Dermis microvascular lymphatic vessel endothelial cell (primary cell): ENCODE results near the gene ARHGAP35. TPM values are rescaled to one million over a fixed set of nuclear protein-coding genes. Genes with fewer than 3 reads are reported as not detected.
"Not testable (repeated sequence)": the region's sequence is repeated elsewhere in the genome, so short reads cannot be mapped to it uniquely, and the experiment has no call there.

ENCODE experiments used
- DNase-seq, 2 donors: peaks; one replicate each; pipeline versions ENCODE4 v3.0.0 to v3.0.0-alpha.2; 2010; ENCODE audit warnings: low read depth in 2 of 2
- total RNA-seq: library from RNA; depleted of rRNA; stranded (reverse); fragments of >200 nt; gene quantifications from 2 replicates; pipeline ENCODE4 v1.2.1, GENCODE V29; 2014

The ARHGAP35 gene
- total RNA-seq, 1 donor from 2014 or later: 17.1 TPM

GRCh38 chr19:46868025-46868802, 7.4 kb downstream of the ARHGAP35 start:
- no peak for DNase-seq

- not testable (repeated sequence) for DNase-seq
These were observed 10.4 kb downstream of the ARHGAP35 start for GRCh38 chr19:46871173-46871572.

- DNase-seq: no peak
These were observed 12.2 kb downstream of the ARHGAP35 start for GRCh38 chr19:46872967-46873366.

GRCh38 chr19:46875234-46875633, 14.4 kb downstream of the ARHGAP35 start:
- no peak for DNase-seq

- DNase-seq: no peak
These were observed 14.9 kb downstream of the ARHGAP35 start for GRCh38 chr19:46875657-46876056.

- peak in 1 of 2 donors; percentile 48 for DNase-seq
These were observed 18.0 kb downstream of the ARHGAP35 start for GRCh38 chr19:46878613-46879375.

GRCh38 chr19:46880431-46880830, 19.6 kb downstream of the ARHGAP35 start:
- DNase-seq: no peak

GRCh38 chr19:46881092-46881491, 20.3 kb downstream of the ARHGAP35 start:
- no peak for DNase-seq

- DNase-seq: no peak
These were observed 21.2 kb downstream of the ARHGAP35 start for GRCh38 chr19:46882034-46882433.

GRCh38 chr19:46882751-46883150, 22.0 kb downstream of the ARHGAP35 start:
- not testable (repeated sequence) for DNase-seq

GRCh38 chr19:46885411-46885810, 24.6 kb downstream of the ARHGAP35 start:
- DNase-seq: no peak

GRCh38 chr19:46886546-46887239, 25.9 kb downstream of the ARHGAP35 start:
- no peak for DNase-seq

GRCh38 chr19:46887240-46887782, 26.5 kb downstream of the ARHGAP35 start:
- no peak for DNase-seq

- DNase-seq: no peak
These were observed 29.8 kb downstream of the ARHGAP35 start for GRCh38 chr19:46890423-46891170.

GRCh38 chr19:46892252-46893179, 31.7 kb downstream of the ARHGAP35 start:
- DNase-seq: no peak

GRCh38 chr19:46896076-46896794, 35.4 kb downstream of the ARHGAP35 start:
- no peak for DNase-seq

- DNase-seq: no peak
These were observed 37.9 kb downstream of the ARHGAP35 start for GRCh38 chr19:46898731-46899130.

- no peak for DNase-seq
These were observed 39.5 kb downstream of the ARHGAP35 start for GRCh38 chr19:46900341-46900740.

GRCh38 chr19:46901701-46902401, 41.1 kb downstream of the ARHGAP35 start:
- DNase-seq: no peak
